AG08395 (cell line): ENCODE data around the gene ABCB9.
"Not testable (repeated sequence)": the region's sequence is repeated elsewhere in the genome, so short reads cannot be mapped to it uniquely, and the experiment has no call there.

ENCODE experiments used
- DNase-seq: peaks from one replicate; pipeline ENCODE4 v3.0.0; 2012; ENCODE audit warnings: mixed read lengths, low spot score

ABCB9 gene

DNA sequence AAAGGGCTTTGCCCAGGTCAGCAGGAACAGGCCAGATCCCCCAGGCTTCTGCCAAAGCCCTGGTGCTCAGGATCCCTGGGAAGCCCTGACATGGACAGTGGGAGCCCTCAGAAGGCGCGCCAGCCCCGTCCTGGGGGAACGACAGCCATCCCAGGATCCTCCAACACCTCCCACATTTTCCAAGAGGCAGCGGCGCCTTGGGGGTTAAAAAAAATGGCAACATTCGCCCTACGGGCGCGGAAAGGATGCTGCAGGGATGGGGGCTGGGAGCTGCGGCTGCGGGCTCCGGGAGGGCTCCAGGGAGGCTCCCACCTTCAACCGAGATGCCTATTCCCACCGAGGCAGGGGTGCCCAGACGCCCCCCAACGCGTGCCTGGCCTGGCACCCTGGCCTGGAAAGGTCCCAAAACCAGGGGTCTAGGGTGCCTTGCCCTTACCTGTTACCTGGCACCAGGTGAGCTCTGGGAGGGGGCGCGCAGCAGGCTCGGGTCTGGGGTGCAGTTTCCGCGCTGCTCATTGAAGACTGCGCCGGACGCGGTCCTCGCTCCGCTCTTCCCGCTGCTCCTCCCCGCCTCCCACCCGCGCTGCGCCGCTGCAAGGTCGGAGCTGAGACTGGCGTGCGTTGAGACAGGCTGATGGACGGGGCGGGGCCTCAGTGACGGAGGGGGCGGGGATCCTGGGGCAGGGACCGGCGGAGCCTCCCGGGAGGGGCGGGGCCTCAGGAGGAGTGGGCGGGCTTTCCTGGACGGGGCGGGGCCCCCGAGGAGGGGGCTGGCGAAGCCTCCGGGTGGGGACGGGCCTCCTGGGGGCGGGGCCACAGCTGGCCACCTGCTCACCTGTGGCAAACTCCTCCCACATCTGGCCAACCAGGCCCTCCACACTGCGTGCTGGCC, at the start of gene ABCB9:
Gene ABCB9 (minus strand): TSS at position 613 of the 892 bp plus-strand sequence. CDS start 6,228 bp downstream, outside the sequence.
- peak; percentile 98 for DNase-seq

- not testable (repeated sequence) for DNase-seq
Measured at GRCh38 chr12:123014473-123014872, 48.2 kb upstream of the ABCB9 start.

DNA sequence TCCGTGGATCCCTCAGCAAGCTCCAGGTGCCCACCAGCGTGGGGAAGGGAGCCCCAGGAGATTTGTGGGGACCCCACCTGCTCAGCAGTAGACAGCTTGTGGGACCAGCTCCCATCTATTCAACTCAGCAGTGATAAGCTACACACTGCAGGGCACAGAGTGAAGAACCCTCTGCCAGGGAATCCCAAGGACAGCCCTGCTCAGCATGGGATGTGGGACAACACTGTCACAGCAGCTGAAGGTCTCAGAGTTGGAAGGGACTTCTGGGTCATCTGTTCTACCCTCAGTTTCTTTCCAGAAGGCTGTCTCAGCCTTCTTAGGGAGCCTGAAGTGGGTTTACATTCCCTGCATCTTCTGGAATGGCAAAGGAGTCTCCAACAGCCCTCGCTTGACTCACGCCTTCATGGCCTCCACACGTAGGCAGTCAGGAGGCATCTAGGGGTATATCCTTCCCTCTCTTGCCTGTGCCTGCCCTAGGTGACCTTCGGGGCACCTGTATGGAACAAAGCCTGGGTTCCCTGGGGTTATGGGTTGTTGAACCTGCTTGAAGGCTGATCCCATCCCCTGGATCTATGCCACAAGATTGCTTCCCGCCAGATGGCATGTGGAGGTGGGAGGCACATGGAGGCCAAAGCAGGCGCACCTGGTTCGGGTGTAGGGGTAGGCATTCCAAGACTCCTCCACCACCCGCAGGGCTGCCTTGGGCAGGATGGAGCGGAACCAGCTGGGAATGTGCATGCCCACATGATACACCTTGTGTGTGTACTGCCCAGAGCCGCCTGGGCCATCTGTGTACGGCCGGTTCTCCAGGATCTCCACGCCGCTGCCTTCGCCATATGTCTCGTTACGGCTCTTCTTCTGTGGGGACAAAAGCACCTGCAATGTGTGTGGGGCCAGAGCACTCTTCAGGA, 47.2 kb upstream of the ABCB9 start:
- no peak for DNase-seq

DNA sequence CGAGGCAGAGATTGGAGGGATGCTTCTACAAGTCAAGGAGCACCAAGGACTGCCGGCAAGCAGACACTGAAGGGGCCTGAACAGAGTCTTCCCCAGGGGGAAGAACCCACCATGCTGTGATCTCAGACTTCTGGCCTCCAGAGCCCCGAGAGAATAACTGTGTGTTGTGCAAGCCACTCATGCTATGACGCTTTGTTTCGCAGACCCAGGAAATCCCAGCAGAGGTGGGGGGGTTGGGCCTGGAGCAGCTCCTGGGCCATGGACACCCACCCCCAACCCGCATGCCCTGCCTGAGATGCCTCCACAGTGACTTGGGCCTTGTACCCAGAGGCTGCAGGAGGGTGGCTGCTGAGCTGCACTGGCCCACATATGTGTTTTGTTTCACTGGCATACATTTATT, 45.4 kb upstream of the ABCB9 start:
- DNase-seq: no peak

- DNase-seq: no peak
Measured at GRCh38 chr12:123010681-123011080, 44.4 kb upstream of the ABCB9 start.

- DNase-seq: no peak
Measured at GRCh38 chr12:123010110-123010509, 43.8 kb upstream of the ABCB9 start.

- DNase-seq: no peak
Measured at GRCh38 chr12:123006977-123007376, 40.7 kb upstream of the ABCB9 start.

DNA sequence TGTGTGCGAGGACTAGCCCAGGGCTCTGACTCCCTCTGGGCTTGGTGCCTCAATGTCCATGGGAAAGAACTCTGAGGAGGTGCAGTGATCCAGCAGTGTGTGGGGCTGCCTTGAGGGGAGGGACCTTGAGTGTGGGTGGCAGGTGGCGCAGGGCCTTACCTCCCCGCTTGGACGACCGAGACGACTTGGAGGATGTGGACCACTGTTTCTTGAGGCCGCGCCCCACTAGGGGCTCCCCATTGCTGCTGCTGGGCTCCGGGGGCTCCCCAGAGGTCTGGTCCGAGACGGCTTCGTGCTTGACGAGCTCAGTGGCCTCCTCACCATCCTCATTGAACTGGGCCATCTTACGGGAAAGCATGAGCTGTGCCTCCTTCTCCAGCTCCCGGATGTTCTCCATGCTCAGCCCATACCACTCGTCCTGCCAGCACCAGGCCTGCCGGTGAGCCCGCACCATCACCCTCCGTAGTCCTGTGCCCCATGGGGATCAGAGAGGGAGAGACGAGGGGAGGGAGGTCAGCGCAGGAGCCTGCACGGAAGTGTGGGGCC, 38.9 kb upstream of the ABCB9 start:
- no peak for DNase-seq

- no peak for DNase-seq
Measured at GRCh38 chr12:123004287-123004686, 38.0 kb upstream of the ABCB9 start.

- DNase-seq: no peak
Measured at GRCh38 chr12:123003257-123003656, 37.0 kb upstream of the ABCB9 start.

GRCh38 chr12:123001464-123001863, 35.2 kb upstream of the ABCB9 start:
- DNase-seq: no peak

DNA sequence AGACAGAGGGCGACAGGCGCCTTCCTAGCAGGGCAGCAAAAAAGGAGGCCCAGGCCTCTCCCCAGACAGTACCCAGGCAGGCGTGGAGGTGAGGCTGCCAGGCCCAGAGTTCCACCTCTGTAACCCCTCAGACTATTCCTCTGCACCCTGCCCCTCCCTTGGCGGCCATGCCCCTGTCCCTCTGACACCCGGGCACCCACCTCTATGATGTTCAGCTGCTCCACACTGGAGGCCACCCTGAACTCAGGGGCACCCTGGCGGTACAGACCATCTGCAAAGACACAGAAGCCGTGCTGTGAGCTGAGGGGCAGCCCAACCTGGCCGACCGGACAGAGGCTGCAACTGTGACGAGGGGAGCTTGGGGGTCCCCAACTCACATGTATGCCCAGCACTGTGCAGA, 34.3 kb upstream of the ABCB9 start:
- no peak for DNase-seq

DNA sequence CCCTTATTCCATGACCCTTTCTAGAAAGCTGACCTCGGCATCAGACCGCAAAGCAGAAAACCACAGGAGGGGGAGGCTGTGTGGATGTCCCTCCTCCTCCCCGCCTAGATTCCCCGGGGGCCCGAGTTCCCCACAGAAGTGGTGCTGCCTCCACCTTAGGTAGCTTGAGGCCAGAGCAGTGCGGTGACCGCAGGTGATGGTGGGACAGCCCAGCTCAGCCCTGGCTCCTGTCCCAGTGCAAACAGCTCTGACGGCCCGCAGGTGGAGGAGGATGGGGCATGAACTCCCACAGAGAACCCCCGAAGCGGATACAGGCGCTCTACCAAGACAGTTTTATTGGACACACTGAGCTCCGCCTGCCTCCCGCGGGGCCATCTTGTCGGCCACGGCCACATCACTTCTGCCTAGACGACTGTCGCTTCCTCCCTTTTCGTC, 33.7 kb upstream of the ABCB9 start:
- no peak for DNase-seq

- DNase-seq: no peak
Measured at GRCh38 chr12:122999196-122999946, 33.1 kb upstream of the ABCB9 start.

DNA sequence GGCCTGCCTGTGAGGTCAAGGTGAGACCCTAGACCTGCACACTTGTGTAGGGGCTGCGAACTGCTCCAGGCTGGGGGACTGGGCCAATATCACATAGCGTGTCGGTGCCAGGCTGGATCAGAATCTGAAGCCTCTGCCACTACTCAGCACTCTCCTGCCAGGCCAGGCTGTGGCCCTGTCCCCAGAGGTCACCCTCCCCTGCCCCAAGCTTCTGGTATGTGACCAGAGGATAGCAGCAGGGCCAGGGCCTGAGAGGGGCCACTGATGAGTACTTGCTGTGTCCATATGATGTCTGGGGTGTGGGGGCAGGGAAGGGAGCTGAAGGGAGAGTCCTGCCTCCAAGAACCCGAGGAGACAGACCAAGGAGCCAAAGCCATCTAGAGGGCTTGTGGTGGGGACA, 32.1 kb upstream of the ABCB9 start:
- DNase-seq: no peak

DNA sequence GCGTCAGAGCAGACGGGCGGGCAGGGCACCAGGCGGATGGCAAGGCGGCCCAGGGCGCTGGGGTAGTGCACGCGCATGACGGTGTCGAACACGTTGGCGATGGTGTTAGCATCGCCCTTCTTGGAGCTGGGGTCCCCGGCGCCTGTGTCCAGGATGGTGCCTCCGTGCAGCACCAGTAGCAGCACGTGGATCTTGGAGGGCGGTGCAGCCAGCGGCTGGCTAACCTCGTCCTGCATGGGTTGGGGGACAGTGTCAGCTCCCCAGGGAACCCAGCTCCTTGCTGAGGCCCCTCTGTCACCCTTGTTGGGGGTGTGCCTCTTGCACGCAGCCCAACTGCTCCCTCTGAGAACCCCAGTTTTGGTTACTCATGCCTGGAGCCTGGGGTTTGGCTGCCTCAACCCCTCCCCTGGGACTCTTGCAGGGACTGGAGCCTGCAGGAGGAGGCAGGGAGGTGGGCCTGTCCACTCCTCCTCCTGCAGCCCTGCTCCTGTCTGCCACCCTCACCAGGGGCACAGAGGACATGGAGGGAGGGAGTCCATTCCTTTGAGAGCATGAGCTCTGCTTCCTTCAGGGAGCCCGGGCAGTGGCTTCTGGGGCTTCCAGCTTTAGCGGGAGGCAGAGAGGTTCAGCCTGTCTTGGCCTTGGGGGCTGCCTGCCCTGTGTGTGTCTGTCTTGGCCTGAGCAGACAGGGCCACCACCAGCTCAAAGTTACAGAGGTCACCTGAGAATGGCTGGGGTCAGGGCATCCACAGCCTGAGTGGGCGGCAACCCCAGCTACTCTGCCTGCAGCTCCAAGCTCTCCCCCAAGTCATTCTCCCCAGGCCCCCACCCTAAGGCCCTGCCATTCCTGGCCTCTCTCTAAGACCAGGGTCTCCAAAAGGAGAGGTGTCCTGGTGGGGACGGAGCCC, 31.3 kb upstream of the ABCB9 start:
- no peak for DNase-seq

GRCh38 chr12:122996621-122997342, 30.5 kb upstream of the ABCB9 start:
- DNase-seq: no peak

GRCh38 chr12:122996188-122996601, 29.9 kb upstream of the ABCB9 start:
- DNase-seq: no peak

GRCh38 chr12:122995503-122996187, 29.4 kb upstream of the ABCB9 start:
- no peak for DNase-seq
